Ovary (tissue), 9 donors: ENCODE measurements around the gene DSP. TPM values are rescaled to one million over a fixed set of nuclear protein-coding genes. Genes with fewer than 3 reads are reported as not detected.

Experiments used
- DNase-seq, 5 donors: peaks; one replicate each; pipeline ENCODE4 v3.0.0-alpha.2; 2019 to 2020
- H3K27ac ChIP-seq, 2 donors: fragments of 200-600 bp; one replicate each; pipeline versions ENCODE4 v1.5.1 to v1.8.0; 2019 to 2022
- H3K27me3 ChIP-seq: fragments of 200-600 bp; one replicate; pipeline ENCODE4 v1.8.0; 2022
- H3K36me3 ChIP-seq: fragments of 200-600 bp; sonication (generic); one replicate; pipeline ENCODE4 v1.5.1; 2019
- H3K4me1 ChIP-seq: one replicate; pipeline ENCODE4 v1.8.1; 2013; ENCODE audit warnings: mild to moderate bottlenecking, moderate library complexity; ENCODE audit not compliant: insufficient read depth
- H3K4me3 ChIP-seq: fragments of 200-600 bp; sonication (generic); one replicate; pipeline ENCODE4 v1.5.1; 2017
- H3K9me3 ChIP-seq, 2 donors: fragments of 200-600 bp in 1 of 2; sonication (generic) in 1 of 2; one replicate each; pipeline versions ENCODE4 v1.5.1 to v1.8.1; 2013 to 2019; ENCODE audit warnings: mild to moderate bottlenecking in 1 of 2, moderate library complexity in 1 of 2
- EP300 ChIP-seq: sonication (generic); formaldehyde crosslinking; IDR thresholded peaks from one replicate; pipeline ENCODE4 v1.6.1; 2017; ENCODE audit warnings: antibody characterized with exemption
- POLR2A ChIP-seq: fragments of 450-650 bp; IDR thresholded peaks from one replicate; pipeline ENCODE4 v1.6.1; 2017; ENCODE audit warnings: antibody characterized with exemption, mild to moderate bottlenecking, moderate library complexity
- WGBS, 3 donors: extraction: QIAGEN DNeasy Blood & Tissue Kit in 1 of 3; methylation state at CpG; one replicate each; pipeline versions ENCODE4 v1.1.5 to v1.1.7; 2013 to 2017; 5-methylcytosine and 5-hydroxymethylcytosine counted together
- intact Hi-C, 4 donors: fragments of 100-400 bp; cut with DNase I; formaldehyde crosslinking; loops; one replicate each; pipeline versions ENCODE4 v1.11.0 to v1.15.1; 2022 to 2023
- polyA plus RNA-seq, 2 donors: library from polyadenylated mRNA; stranded (reverse); fragments of 200-250 nt in 1 of 2; fragments of 350-450 nt in 1 of 2; fragmentation: Illumina TruSeq in 1 of 2; extraction: RNeasy Lipid Tissue Mini Kit (QIAGEN cat#74804) in 1 of 2; gene quantifications; one replicate each; pipeline ENCODE4 v1.2.3, GENCODE V29; 2013 to 2014
- total RNA-seq, 7 donors: library from RNA; depleted of rRNA in 2 of 7; stranded (reverse); fragments of >200 nt in 2 of 7; fragmentation: NEBNext Ultra II Directional in 3 of 7; extraction: Animal tissue kit (Norgen Biotek cat#: 25700) in 3 of 7; gene quantifications; one replicate each; pipeline versions ENCODE4 v1.1.0 to v1.2.4, GENCODE V29; 2016 to 2023
- TF ChIP-seq, protein P1 (sequence below), 3 donors: fragments of 450-650 bp in 2 of 3; fragments of 200-600 bp in 1 of 3; IDR thresholded peaks; one replicate each; pipeline versions ENCODE4 v1.5.1 to v1.8.0; 2016 to 2022; ENCODE audit warnings: antibody characterized with exemption in 3 of 3, mild to moderate bottlenecking in 1 of 3
- donor health status: DM: no; HTN: no; CAD: no; lungs with moderate emphysema.
- donor health status: DM: no; HTN: no; CAD: no.
- donor health status: Bipolar disorder and iron deficiency.
- donor health status: DM: yes; HTN: yes; CAD: no.
- donor health status: DM: no; HTN: no; CAD: no.
- donor health status: DM: yes; HTN: yes; CAD: no.

DSP gene
- total and polyA plus RNA-seq, 9 donors = 2.1 to 65.7 (median 6.7) TPM

DNA sequence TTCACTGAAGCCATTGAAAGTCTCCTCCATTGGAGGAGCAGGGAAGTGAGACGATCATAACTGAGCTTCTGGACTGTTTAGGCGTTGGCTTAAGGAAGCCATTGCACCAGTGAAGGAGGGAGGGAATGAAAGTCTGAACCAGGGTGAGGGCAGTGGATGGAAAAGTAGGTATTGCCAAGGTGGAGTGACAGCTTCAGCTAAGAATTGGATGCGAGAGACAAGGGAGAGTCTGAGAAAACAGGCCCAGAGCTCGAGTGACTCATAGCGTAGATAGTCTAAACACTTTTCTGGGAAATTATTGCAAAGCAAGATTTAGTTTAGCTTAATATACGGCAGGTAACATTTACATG, 4.5 kb downstream of the DSP start:
- H3K4me1 ChIP-seq = peaks cover 3% of the 10 kb centered on the region
- WGBS, 3 donors = 74 to 82% (median 78%) methylated on average over 6 of the region's 6 CpGs
- no peak overlapping the region for H3K27ac ChIP-seq
- intact Hi-C loops = no loop called here
- TF ChIP-seq, protein P1, sequence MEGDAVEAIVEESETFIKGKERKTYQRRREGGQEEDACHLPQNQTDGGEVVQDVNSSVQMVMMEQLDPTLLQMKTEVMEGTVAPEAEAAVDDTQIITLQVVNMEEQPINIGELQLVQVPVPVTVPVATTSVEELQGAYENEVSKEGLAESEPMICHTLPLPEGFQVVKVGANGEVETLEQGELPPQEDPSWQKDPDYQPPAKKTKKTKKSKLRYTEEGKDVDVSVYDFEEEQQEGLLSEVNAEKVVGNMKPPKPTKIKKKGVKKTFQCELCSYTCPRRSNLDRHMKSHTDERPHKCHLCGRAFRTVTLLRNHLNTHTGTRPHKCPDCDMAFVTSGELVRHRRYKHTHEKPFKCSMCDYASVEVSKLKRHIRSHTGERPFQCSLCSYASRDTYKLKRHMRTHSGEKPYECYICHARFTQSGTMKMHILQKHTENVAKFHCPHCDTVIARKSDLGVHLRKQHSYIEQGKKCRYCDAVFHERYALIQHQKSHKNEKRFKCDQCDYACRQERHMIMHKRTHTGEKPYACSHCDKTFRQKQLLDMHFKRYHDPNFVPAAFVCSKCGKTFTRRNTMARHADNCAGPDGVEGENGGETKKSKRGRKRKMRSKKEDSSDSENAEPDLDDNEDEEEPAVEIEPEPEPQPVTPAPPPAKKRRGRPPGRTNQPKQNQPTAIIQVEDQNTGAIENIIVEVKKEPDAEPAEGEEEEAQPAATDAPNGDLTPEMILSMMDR (IDR thresholded peaks at IDR 0.05) = no peak
- TF ChIP-seq EP300 (no peak), POLR2A (no peak)
- no peaks in the 10 kb centered on the region for H3K36me3 ChIP-seq
- no peak for DNase-seq
- H3K27me3 ChIP-seq = no peaks in the 10 kb centered on the region
- no peak overlapping the region for H3K4me3 ChIP-seq
- no peaks in the 10 kb centered on the region for H3K9me3 ChIP-seq

DNA sequence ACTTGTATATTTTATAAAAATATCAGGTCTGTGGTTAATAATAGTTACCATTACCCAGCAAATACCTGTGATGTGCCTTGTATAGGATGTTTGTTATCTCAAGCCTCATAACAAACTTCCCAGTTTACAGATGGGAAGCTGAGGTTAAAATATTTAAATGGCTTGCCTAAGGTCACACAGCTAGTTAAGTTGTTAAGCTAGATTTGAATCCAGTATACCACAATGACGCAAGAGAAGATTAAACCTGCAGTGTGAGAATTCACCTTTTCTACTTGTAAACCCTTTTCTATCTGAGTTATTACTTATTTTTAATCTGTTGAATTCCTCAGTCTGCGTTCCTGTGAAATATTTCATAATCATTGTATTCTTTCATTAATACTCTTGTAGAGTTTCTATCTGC, 4.9 kb downstream of the DSP start:
- DNase-seq = no peak
- 77 to 82% (median 79%) methylated on average over 2 of the region's 2 CpGs for WGBS, 3 donors
- Histone ChIP-seq H3K9me3 (no peaks in the 10 kb centered on the region), H3K4me3 (no peak overlapping the region), H3K27me3 (no peaks in the 10 kb centered on the region), H3K4me1 (peaks cover 1% of the 10 kb centered on the region), H3K36me3 (no peaks in the 10 kb centered on the region), H3K27ac (no peak overlapping the region)
- intact Hi-C loops = no loop called here
- TF ChIP-seq EP300 (no peak), POLR2A (no peak)
- TF ChIP-seq, protein P1 (IDR thresholded peaks at IDR 0.05) = no peak

DNA sequence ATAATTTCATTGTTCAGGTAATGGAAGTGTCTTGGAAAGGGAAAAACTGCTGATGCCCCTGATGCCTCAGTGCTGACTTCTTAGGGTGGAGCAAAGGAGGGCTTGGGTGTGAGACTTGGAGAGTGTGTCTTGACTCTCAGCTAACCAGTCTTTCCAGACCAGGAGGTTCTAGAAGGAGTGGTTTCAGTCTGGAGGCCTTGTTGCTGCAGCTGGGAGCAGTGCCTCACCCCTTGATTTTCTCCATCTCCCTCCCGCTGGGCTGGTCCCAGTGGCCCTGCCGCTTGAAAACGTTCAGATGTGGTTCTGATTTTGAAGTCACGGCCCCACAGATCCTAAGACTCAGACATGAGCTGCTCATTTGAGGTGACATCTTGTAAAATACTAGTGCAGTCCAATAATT, 5.4 kb downstream of the DSP start:
- H3K9me3 ChIP-seq = no peaks in the 10 kb centered on the region
- intact Hi-C loops = no loop called here
- 73 to 81% (median 75%) methylated on average over 4 of the region's 4 CpGs for WGBS, 3 donors
- H3K4me3 ChIP-seq = no peak overlapping the region
- no peaks in the 10 kb centered on the region for H3K27me3 ChIP-seq
- no peak for DNase-seq
- H3K36me3 ChIP-seq = no peaks in the 10 kb centered on the region
- no peak overlapping the region for H3K27ac ChIP-seq
- TF ChIP-seq, protein P1 (IDR thresholded peaks at IDR 0.05) = no peak
- TF ChIP-seq POLR2A = no peak
- TF ChIP-seq EP300 = no peak
- no peaks in the 10 kb centered on the region for H3K4me1 ChIP-seq

DNA sequence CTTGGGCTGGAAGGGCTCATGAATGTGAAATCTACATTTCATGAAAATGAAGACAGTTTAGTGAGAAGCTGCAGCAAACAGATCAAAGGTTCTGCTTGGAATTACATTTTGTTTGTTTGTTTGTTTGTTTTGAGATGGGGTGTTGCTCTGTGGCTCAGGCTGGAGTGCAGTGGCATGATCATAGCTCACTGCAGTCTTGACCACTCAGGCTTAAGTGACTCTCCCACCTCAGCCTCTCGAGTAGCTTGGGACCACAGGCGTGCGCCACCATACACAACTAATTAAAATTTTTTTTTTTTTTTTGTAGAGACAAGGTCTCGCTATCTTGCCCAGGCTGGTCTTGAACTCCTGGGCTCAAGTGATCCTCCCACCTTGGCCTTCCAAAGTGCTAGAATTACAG, 5.8 kb downstream of the DSP start:
- no peaks in the 10 kb centered on the region for H3K4me1 ChIP-seq
- H3K27ac ChIP-seq = no peak overlapping the region
- WGBS, 3 donors = 91 to 98% (median 91%) methylated on average over 4 of the region's 4 CpGs
- no peak overlapping the region for H3K4me3 ChIP-seq
- no peaks in the 10 kb centered on the region for H3K27me3 ChIP-seq
- DNase-seq = no peak
- intact Hi-C loops = no loop called here
- H3K36me3 ChIP-seq = no peaks in the 10 kb centered on the region
- TF ChIP-seq EP300 = no peak
- TF ChIP-seq, protein P1 (IDR thresholded peaks at IDR 0.05) = no peak
- no peak for TF ChIP-seq POLR2A
- no peaks in the 10 kb centered on the region for H3K9me3 ChIP-seq

DNA sequence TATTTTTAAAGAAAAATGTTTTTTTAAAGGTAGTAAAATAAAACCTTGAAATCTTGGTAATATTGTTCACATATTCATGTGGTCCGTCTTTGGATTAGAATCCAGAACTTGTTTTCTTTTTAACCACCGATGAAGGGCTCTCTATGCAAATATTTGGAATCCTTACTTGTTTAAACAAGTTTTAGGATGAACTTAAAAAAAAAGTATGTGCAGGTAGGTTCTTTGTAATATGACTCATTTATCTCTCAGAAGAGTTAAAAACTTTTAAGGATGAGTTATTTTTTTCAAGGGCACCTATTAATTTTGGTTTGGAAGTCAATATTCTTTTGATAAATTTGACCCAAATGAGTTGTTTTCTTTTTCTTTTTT, 8.9 kb downstream of the DSP start:
- Histone ChIP-seq H3K27ac (no peak overlapping the region), H3K36me3 (no peaks in the 10 kb centered on the region), H3K4me1 (no peaks in the 10 kb centered on the region), H3K9me3 (no peaks in the 10 kb centered on the region), H3K27me3 (no peaks in the 10 kb centered on the region), H3K4me3 (no peak overlapping the region)
- intact Hi-C loops = no loop called here
- no peak for DNase-seq
- WGBS, 3 donors = 63 to 86% (median 81%) methylated on average over 2 of the region's 2 CpGs
- TF ChIP-seq, protein P1 (IDR thresholded peaks at IDR 0.05) = no peak
